Right renal cortex interstitium (tissue), 3 donors: ENCODE data around the gene COL4A2. TPM values are rescaled to one million over a fixed set of nuclear protein-coding genes. Genes with fewer than 3 reads are reported as not detected.

Experiments
- DNase-seq, 3 donors: peaks; one replicate each; pipeline ENCODE4 v3.0.0-alpha.2; 2013; ENCODE audit warnings: low read depth in 3 of 3, low spot score in 2 of 3
- polyA plus RNA-seq, 3 donors: library from polyadenylated mRNA; unstranded; fragments of 120-200 nt; gene quantifications; one replicate each; pipeline ENCODE4 v1.2.1, GENCODE V29; 2013; ENCODE audit not compliant: insufficient read length in 3 of 3

Gene COL4A2
- polyA plus RNA-seq, 3 donors: 384 to 416 (median 398) TPM

GRCh38 chr13:110431425-110432294 is 124.6 kb downstream of the COL4A2 start:
- no peak for DNase-seq

GRCh38 chr13:110432522-110432921 is 125.4 kb downstream of the COL4A2 start:
- DNase-seq: no peak

- no peak for DNase-seq
Measured at GRCh38 chr13:110433014-110433413, 125.9 kb downstream of the COL4A2 start.

GRCh38 chr13:110434629-110435028 is 127.5 kb downstream of the COL4A2 start:
- no peak for DNase-seq

GRCh38 chr13:110435331-110435730 is 128.2 kb downstream of the COL4A2 start:
- DNase-seq: no peak

- no peak for DNase-seq
Measured at GRCh38 chr13:110436276-110436675, 129.2 kb downstream of the COL4A2 start.

- no peak for DNase-seq
Measured at GRCh38 chr13:110436786-110437370, 129.8 kb downstream of the COL4A2 start.

GRCh38 chr13:110438211-110438610 is 131.1 kb downstream of the COL4A2 start:
- DNase-seq: no peak

- DNase-seq: no peak
Measured at GRCh38 chr13:110438776-110439175, 131.7 kb downstream of the COL4A2 start.

GRCh38 chr13:110440946-110441731 is 134.1 kb downstream of the COL4A2 start:
- no peak for DNase-seq

GRCh38 chr13:110442930-110443621 is 136.0 kb downstream of the COL4A2 start:
- DNase-seq: no peak

- DNase-seq: no peak
Measured at GRCh38 chr13:110443622-110444225, 136.6 kb downstream of the COL4A2 start.

- no peak for DNase-seq
Measured at GRCh38 chr13:110444226-110444653, 137.2 kb downstream of the COL4A2 start.

GRCh38 chr13:110445183-110445582 is 138.1 kb downstream of the COL4A2 start:
- DNase-seq: no peak

- no peak for DNase-seq
Measured at GRCh38 chr13:110445722-110446574, 138.9 kb downstream of the COL4A2 start.

- DNase-seq: no peak
Measured at GRCh38 chr13:110446575-110446890, 139.4 kb downstream of the COL4A2 start.

- no peak for DNase-seq
Measured at GRCh38 chr13:110447058-110447511, 140.0 kb downstream of the COL4A2 start.

- no peak for DNase-seq
Measured at GRCh38 chr13:110447801-110448200, 140.7 kb downstream of the COL4A2 start.

- DNase-seq: no peak
Measured at GRCh38 chr13:110448230-110448629, 141.1 kb downstream of the COL4A2 start.
